HuH-7.5 (cell line): Measurements from ENCODE around the gene KIAA1143.

Source experiments
- DNase-seq: peaks from one replicate; pipeline ENCODE4 v3.0.0; 2011; ENCODE audit warnings: low spot score

Gene KIAA1143

GRCh38 chr3:44761424-44762169 lies at the start of gene KIAA1143, which contains the start of gene KIF15:
KIAA1143 (minus strand) TSS chr3:44761619; CDS start chr3:44761602, 17 bp downstream.
KIF15 (plus strand) TSS chr3:44761794; CDS start chr3:44761866, 72 bp downstream.
- DNase-seq = peak; percentile 60

GRCh38 chr3:44805960-44806359 lies 44.5 kb upstream of the KIAA1143 start:
- no peak for DNase-seq

- DNase-seq = no peak
Observed at GRCh38 chr3:44803298-44803697, 41.9 kb upstream of the KIAA1143 start.

- DNase-seq = no peak
Observed at GRCh38 chr3:44802011-44802410, 40.6 kb upstream of the KIAA1143 start.

- no peak for DNase-seq
Observed at GRCh38 chr3:44795197-44795596, 33.8 kb upstream of the KIAA1143 start.

- DNase-seq = no peak
Observed at GRCh38 chr3:44782891-44783290, 21.5 kb upstream of the KIAA1143 start.

GRCh38 chr3:44772099-44772442 lies 10.7 kb upstream of the KIAA1143 start:
- DNase-seq = no peak

- no peak for DNase-seq
Observed at GRCh38 chr3:44771424-44772098, 10.1 kb upstream of the KIAA1143 start.

GRCh38 chr3:44764248-44764647 lies 2.8 kb upstream of the KIAA1143 start:
- DNase-seq = no peak

GRCh38 chr3:44762690-44763089 lies 1.3 kb upstream of the KIAA1143 start:
- DNase-seq = no peak

- no peak for DNase-seq
Observed at GRCh38 chr3:44762170-44762677, 805 bp upstream of the KIAA1143 start.

- no peak for DNase-seq
Observed at GRCh38 chr3:44761101-44761423, 357 bp downstream of the KIAA1143 start.

- no peak for DNase-seq
Observed at GRCh38 chr3:44734646-44735168, 26.7 kb downstream of the KIAA1143 start.

- DNase-seq = peak; percentile 81
Observed at GRCh38 chr3:44729384-44729910, 32.0 kb downstream of the KIAA1143 start, which contains the start of gene ZNF501. ZNF501 (plus strand) TSS chr3:44729635; CDS start chr3:44734422, 4,787 bp downstream.

GRCh38 chr3:44722103-44722401 lies 39.4 kb downstream of the KIAA1143 start:
- no peak for DNase-seq

GRCh38 chr3:44721231-44722102 lies 40.0 kb downstream of the KIAA1143 start:
- no peak for DNase-seq

- no peak for DNase-seq
Observed at GRCh38 chr3:44712455-44713075, 48.9 kb downstream of the KIAA1143 start, which contains the start of gene ZNF502. ZNF502 (plus strand) TSS chr3:44712660; CDS start chr3:44720262, 7,602 bp downstream.
